PC-3 (cell line): ENCODE measurements around the gene RTF2. TPM values are rescaled to one million over a fixed set of nuclear protein-coding genes. Genes with fewer than 3 reads are reported as not detected.
A peak's percentile ranks its signal among the peaks of the same experiment; 100 is the strongest.
"Not testable (repeated sequence)": the region's sequence is repeated elsewhere in the genome, so short reads cannot be mapped to it uniquely, and the experiment has no call there.

Experiments
- ATAC-seq: fragments of 200-7000 bp; cut with Tn5 transposase; 2 replicates; pipeline ENCODE4 v1.9.1; 2020; ENCODE audit warnings: mild to moderate bottlenecking, moderate library complexity
- BruUV-seq: library from RNA; stranded (reverse); fragments of 400-500 nt; replicated peaks from 2 replicates; lab custom pipeline; 2021; lab: Mats Ljungman, UMichigan
- CTCF ChIA-PET: fragments of 300-600 bp; sonication (Branson Sonifier 250); formaldehyde crosslinking; loops from one replicate; lab custom pipeline; 2022; ENCODE audit warnings: antibody characterized with exemption; lab: Charles Lee
- POLR2A ChIA-PET: fragments of 300-600 bp; sonication (Branson Sonifier 250); formaldehyde crosslinking; loops from one replicate; lab custom pipeline; 2022; ENCODE audit warnings: antibody characterized with exemption; ENCODE audit not compliant: unreplicated experiment; lab: Charles Lee
- DNase-seq: peaks from one replicate; pipeline ENCODE4 v3.0.0-alpha.2; 2015
- H2AFZ ChIP-seq: fragments of 300-600 bp; sonication (generic); 2 replicates; pipeline ENCODE4 v1.6.0; 2016; ENCODE audit warnings: antibody characterized with exemption, low read length
- H3F3A ChIP-seq: fragments of 300-600 bp; sonication (generic); one replicate; pipeline ENCODE4 v1.6.0; 2017; ENCODE audit warnings: antibody characterized with exemption, low read length, control low read depth, mild to moderate bottlenecking; ENCODE audit not compliant: unreplicated experiment
- H3K27ac ChIP-seq: fragments of 300-600 bp; sonication (generic); 2 replicates; pipeline ENCODE4 v1.5.1; 2016; ENCODE audit warnings: mild to moderate bottlenecking, low read length
- H3K27me3 ChIP-seq: fragments of 300-600 bp; sonication (generic); 2 replicates; pipeline ENCODE4 v1.6.1; 2016; ENCODE audit warnings: low read length, mixed read lengths
- H3K36me3 ChIP-seq: fragments of 300-600 bp; sonication (generic); 2 replicates; pipeline ENCODE4 v1.6.1; 2016; ENCODE audit warnings: low read depth, mixed run types, low read length, mixed read lengths
- H3K4me1 ChIP-seq: fragments of 300-600 bp; sonication (generic); 2 replicates; pipeline ENCODE4 v1.5.1; 2016; ENCODE audit warnings: low read length; ENCODE audit not compliant: insufficient read depth
- H3K4me2 ChIP-seq: fragments of 300-600 bp; sonication (generic); 2 replicates; pipeline ENCODE4 v1.6.0; 2016; ENCODE audit warnings: low read length
- H3K4me3 ChIP-seq: fragments of 300-600 bp; sonication (generic); 2 replicates; pipeline ENCODE4 v1.5.1; 2016; ENCODE audit warnings: mild to moderate bottlenecking, low read length, mixed read lengths
- H3K79me2 ChIP-seq: fragments of 300-600 bp; sonication (generic); 2 replicates; pipeline ENCODE4 v1.6.1; 2017; ENCODE audit warnings: low read length, mixed read lengths
- H3K9ac ChIP-seq: fragments of 300-600 bp; sonication (generic); 2 replicates; pipeline ENCODE4 v1.6.0; 2016; ENCODE audit warnings: mild to moderate bottlenecking, low read length
- H3K9me2 ChIP-seq: fragments of 300-600 bp; sonication (generic); replicated peaks from 2 replicates; pipeline ENCODE4 v1.6.1; 2016; ENCODE audit warnings: mixed run types, low read length, mixed read lengths
- H3K9me3 ChIP-seq: fragments of 300-600 bp; sonication (generic); 2 replicates; pipeline ENCODE4 v1.6.1; 2016; ENCODE audit warnings: low read length, mixed read lengths
- H4K20me1 ChIP-seq: fragments of 300-600 bp; sonication (generic); 2 replicates; pipeline ENCODE4 v1.6.1; 2016; ENCODE audit warnings: low read length, mixed read lengths
- CTCF ChIP-seq: fragments of 300-600 bp; sonication (generic); conservative IDR thresholded peaks from 2 replicates; pipeline ENCODE4 v1.5.1; 2017; ENCODE audit warnings: antibody characterized with exemption, low read depth, mild to moderate bottlenecking, low read length
- EZH2 ChIP-seq: fragments of 300-600 bp; sonication (generic); IDR thresholded peaks from one replicate; pipeline ENCODE4 v1.6.1; 2017; ENCODE audit warnings: antibody characterized with exemption, mild to moderate bottlenecking, low read length; ENCODE audit not compliant: unreplicated experiment
- EZH2phosphoT487 ChIP-seq: fragments of 300-600 bp; sonication (generic); IDR thresholded peaks from 2 replicates; pipeline ENCODE4 v1.6.1; 2018; ENCODE audit warnings: mild to moderate bottlenecking, antibody characterized with exemption, low read length, borderline replicate concordance
- intact Hi-C: fragments of 100-400 bp; cut with micrococcal nuclease; formaldehyde crosslinking; loops from 2 replicates; pipeline ENCODE4 v1.9.0; 2023
- total RNA-seq: library from RNA; depleted of rRNA; stranded (reverse); fragments of >200 nt; gene quantifications from 2 replicates; pipeline ENCODE4 v1.2.3, GENCODE V29; 2014

Gene RTF2
- total RNA-seq, 1 experiment from 2014 or later = 122 TPM

- ATAC-seq = no peak
- Histone ChIP-seq H3F3A (no peaks in the 10 kb centered on the region), H4K20me1 (no peaks in the 10 kb centered on the region), H2AFZ (no peak overlapping the region), H3K4me1 (no peaks in the 10 kb centered on the region), H3K27me3 (no peaks in the 10 kb centered on the region), H3K9me2 (no peaks in the 10 kb centered on the region), H3K36me3 (no peaks in the 10 kb centered on the region), H3K79me2 (no peaks in the 10 kb centered on the region), H3K4me2 (no peak overlapping the region), H3K9ac (no peak overlapping the region), H3K27ac (no peak overlapping the region), H3K4me3 (no peak overlapping the region), H3K9me3 (no peaks in the 10 kb centered on the region)
- no TSS peak for BruUV-seq
- intact Hi-C loops = no loop called here
- DNase-seq = no peak
- POLR2A ChIA-PET = no interaction called here
- no peak for TF ChIP-seq EZH2
- CTCF ChIA-PET = no interaction called here
Measured at GRCh38 chr20:56527521-56527920, 59.1 kb downstream of the RTF2 start.

GRCh38 chr20:56532946-56533345 is 64.5 kb downstream of the RTF2 start, which contains the start of gene FAM209B:
FAM209B (plus strand) TSS chr20:56533246; CDS start chr20:56533342, 96 bp downstream.
- H3K9ac ChIP-seq, CTCF ChIA-PET, H3K36me3 ChIP-seq, H3K27me3 ChIP-seq, H3K79me2 ChIP-seq, H2AFZ ChIP-seq, H3K9me2 ChIP-seq, H4K20me1 ChIP-seq, H3K9me3 ChIP-seq, H3F3A ChIP-seq, intact Hi-C loops, POLR2A ChIA-PET, H3K4me2 ChIP-seq, BruUV-seq, H3K4me3 ChIP-seq, H3K4me1 ChIP-seq, DNase-seq, ATAC-seq, H3K27ac ChIP-seq: not testable (repeated sequence)

- H3K27ac ChIP-seq = no peak overlapping the region
Measured at GRCh38 chr20:56537997-56538396, 69.6 kb downstream of the RTF2 start.

More at GRCh38 chr20:56537997-56538396, 69.6 kb downstream of the RTF2 start:
- no peaks in the 10 kb centered on the region for H3K27me3 ChIP-seq
- H3K79me2 ChIP-seq = no peaks in the 10 kb centered on the region
- DNase-seq (peak; percentile 42), ATAC-seq (peak; percentile 51)
- H4K20me1 ChIP-seq = no peaks in the 10 kb centered on the region
- CTCF ChIA-PET = interaction anchor here (0.6 kb wide), 1 partner anchor 12 kb away, joined by 3 read pairs; no protein-coding TSS in a partner anchor
- no TSS peak for BruUV-seq
- intact Hi-C loops = no loop called here
- no peaks in the 10 kb centered on the region for H3K9me2 ChIP-seq
- H3K4me3 ChIP-seq = no peak overlapping the region
- no peaks in the 10 kb centered on the region for H3K9me3 ChIP-seq
- H3K9ac ChIP-seq = no peak overlapping the region
- no peaks in the 10 kb centered on the region for H3F3A ChIP-seq
- H3K4me1 ChIP-seq = no peaks in the 10 kb centered on the region
- H3K36me3 ChIP-seq = no peaks in the 10 kb centered on the region
- TF ChIP-seq EZH2phosphoT487 (no peak), EZH2 (no peak), CTCF (no peak)
- POLR2A ChIA-PET = interaction anchor here (0.6 kb wide), 1 partner anchor 42 kb away, joined by 3 read pairs; no protein-coding TSS in a partner anchor
- H3K4me2 ChIP-seq = no peak overlapping the region
- no peak overlapping the region for H2AFZ ChIP-seq
